NT2/D1 (cell line): ENCODE results near the gene MLLT3.

Experiments used
- SUZ12 ChIP-seq: IDR thresholded peaks from 2 replicates; pipeline ENCODE4 v1.6.1; 2011; ENCODE audit not compliant: insufficient read length, insufficient read depth; ENCODE audit errors: extremely low read depth
- YY1 ChIP-seq: IDR thresholded peaks from 2 replicates; pipeline ENCODE4 v1.6.1; 2011; ENCODE audit not compliant: insufficient read length, insufficient read depth
- ZNF274 ChIP-seq: IDR thresholded peaks from 2 replicates; pipeline ENCODE4 v1.6.1; 2011; ENCODE audit warnings: mild to moderate bottlenecking, low read depth, low read length

- TF ChIP-seq ZNF274 (no peak), YY1 (no peak), SUZ12 (no peak)
Measured at GRCh38 chr9:20593537-20593936, 28.8 kb downstream of the MLLT3 start.
